Measurements from ENCODE around the gene SCNN1G.

DNA sequence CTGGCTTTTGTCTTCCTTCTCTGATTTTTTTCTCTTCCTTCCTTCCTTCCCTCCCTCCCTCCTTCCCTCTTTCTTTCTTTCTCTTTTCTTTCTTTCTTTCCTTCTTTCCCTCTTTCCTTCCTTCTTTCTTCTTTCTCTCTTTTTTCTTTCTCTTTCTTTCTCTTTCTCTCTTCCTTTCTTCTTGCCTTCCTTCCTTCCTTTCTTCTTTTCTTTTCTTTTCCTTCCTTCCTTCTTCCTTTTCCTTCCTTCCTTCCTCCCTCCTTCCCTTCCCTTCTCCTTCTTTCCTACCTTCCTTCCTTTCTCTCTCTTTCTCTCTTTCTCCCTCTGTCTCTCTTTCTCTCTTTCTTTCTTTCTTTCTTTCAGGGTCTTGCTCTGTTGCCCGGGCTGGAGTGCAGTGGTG lies 54.4 kb downstream of the SCNN1G start:
- TF ChIP-seq, protein P1, sequence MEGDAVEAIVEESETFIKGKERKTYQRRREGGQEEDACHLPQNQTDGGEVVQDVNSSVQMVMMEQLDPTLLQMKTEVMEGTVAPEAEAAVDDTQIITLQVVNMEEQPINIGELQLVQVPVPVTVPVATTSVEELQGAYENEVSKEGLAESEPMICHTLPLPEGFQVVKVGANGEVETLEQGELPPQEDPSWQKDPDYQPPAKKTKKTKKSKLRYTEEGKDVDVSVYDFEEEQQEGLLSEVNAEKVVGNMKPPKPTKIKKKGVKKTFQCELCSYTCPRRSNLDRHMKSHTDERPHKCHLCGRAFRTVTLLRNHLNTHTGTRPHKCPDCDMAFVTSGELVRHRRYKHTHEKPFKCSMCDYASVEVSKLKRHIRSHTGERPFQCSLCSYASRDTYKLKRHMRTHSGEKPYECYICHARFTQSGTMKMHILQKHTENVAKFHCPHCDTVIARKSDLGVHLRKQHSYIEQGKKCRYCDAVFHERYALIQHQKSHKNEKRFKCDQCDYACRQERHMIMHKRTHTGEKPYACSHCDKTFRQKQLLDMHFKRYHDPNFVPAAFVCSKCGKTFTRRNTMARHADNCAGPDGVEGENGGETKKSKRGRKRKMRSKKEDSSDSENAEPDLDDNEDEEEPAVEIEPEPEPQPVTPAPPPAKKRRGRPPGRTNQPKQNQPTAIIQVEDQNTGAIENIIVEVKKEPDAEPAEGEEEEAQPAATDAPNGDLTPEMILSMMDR (IDR thresholded peaks at IDR 0.05; ENCODE audit: insufficient read depth, low read length, poor library complexity, severe bottlenecking): no peak
- no peak for TF ChIP-seq EZH2phosphoT487 (conservative IDR thresholded peaks at IDR 0.05; ENCODE audit: low read length)

All from SU-DHL-6 (cell line).